ENCODE data around the gene CCDC24.

Gene CCDC24

DNA sequence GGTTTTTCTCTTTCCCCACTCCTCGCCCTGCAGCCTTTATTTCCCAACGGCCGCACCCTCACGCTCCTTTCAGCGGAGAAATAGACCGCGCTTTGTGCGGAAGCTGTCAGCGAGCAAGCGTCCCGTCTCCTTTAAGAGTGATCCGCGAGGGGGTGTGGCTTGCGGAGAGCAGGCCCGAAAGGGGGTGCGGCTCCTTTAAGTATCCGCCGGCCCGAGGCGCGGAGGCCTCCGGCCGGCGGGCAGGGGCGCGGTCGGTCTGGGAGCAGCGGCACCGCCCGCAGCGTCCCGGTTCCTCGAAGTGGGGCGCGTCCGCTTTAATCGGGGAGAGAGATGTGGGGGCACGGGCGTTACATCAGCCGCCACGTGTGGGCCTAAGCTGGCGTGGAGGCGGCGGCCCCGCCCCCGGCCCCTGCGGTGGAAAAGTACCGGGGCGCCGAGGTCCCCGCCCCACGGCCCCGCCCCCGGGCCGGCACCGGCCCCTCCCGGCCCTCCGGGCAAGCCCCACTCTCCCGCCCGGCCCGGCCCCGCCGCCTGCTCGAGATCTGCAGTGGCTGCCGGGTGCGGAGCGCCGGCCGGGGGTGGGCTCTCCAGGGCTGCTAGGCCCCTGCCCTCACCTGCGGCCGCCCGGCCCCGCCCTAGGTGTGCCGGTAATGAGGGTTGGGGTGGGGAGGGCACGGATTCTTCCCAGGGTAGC, 38.7 kb downstream of the CCDC24 start:
- TF ChIP-seq EZH2 (IDR thresholded peaks at IDR 0.05; ENCODE audit: borderline replicate concordance, low read length), result no peak
- TF ChIP-seq, protein P1, sequence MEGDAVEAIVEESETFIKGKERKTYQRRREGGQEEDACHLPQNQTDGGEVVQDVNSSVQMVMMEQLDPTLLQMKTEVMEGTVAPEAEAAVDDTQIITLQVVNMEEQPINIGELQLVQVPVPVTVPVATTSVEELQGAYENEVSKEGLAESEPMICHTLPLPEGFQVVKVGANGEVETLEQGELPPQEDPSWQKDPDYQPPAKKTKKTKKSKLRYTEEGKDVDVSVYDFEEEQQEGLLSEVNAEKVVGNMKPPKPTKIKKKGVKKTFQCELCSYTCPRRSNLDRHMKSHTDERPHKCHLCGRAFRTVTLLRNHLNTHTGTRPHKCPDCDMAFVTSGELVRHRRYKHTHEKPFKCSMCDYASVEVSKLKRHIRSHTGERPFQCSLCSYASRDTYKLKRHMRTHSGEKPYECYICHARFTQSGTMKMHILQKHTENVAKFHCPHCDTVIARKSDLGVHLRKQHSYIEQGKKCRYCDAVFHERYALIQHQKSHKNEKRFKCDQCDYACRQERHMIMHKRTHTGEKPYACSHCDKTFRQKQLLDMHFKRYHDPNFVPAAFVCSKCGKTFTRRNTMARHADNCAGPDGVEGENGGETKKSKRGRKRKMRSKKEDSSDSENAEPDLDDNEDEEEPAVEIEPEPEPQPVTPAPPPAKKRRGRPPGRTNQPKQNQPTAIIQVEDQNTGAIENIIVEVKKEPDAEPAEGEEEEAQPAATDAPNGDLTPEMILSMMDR (IDR thresholded peaks at IDR 0.05; ENCODE audit: low read length), result no peak
- Histone ChIP-seq H3K27me3 (ENCODE audit: insufficient read depth, low read length) (no peaks in the 10 kb centered on the region), H3K9ac (ENCODE audit: low read length) (peak overlapping the region; percentile 66), H3K4me2 (ENCODE audit: low read length) (peak overlapping the region; percentile 99), H3K4me1 (ENCODE audit: insufficient read depth, low read length, severe bottlenecking) (peaks cover 29% of the 10 kb centered on the region), H2AFZ (ENCODE audit: low read length) (peak overlapping the region; percentile 90), H4K20me1 (ENCODE audit: insufficient read depth, low read length) (no peaks in the 10 kb centered on the region), H3K9me3 (ENCODE audit: low read length) (no peaks in the 10 kb centered on the region), H3K36me3 (ENCODE audit: insufficient read depth, low read length) (no peaks in the 10 kb centered on the region), H3K9me2 (ENCODE audit: low read depth, low read length) (no peaks in the 10 kb centered on the region), H3F3A (ENCODE audit: insufficient read depth, low read length) (no peaks in the 10 kb centered on the region), H3K27ac (ENCODE audit: low read depth, low read length, poor library complexity, severe bottlenecking) (no peak overlapping the region), H3K79me2 (ENCODE audit: insufficient read depth, low read length) (no peaks in the 10 kb centered on the region), H3K4me3 (ENCODE audit: low read depth, low read length, poor library complexity, severe bottlenecking) (peak overlapping the region; percentile 69)

DNA sequence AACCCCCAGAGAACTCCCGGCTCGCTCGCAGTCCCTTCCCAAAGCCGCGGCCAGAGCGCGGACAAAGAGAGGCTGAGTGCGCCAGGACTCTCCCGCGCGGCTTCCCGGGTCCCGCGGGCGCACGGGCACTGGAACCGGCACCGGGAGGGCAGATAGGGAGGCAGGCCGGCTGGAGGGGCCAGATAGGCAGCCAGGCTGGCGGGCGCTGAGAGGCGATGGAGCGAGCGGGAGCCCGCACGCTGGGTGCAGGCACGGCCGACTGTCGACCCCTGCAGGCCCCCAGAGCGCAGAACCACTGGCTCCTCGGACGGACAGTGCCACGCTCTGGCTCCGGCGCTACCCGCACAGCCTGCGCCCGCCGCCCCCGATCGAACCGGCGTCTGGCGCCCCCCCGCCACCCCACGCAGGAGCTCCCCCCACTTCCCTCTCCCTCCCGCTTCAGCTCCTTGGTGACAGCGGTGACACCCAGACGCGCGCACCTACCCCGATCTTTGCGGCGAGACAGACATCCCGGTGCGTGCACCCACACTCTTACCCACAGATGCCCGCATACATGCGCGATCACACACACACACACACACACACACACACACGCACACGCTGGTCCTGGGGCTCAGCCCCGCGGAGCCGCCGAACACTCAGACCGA, 39.3 kb downstream of the CCDC24 start:
- peaks cover 22% of the 10 kb centered on the region for H3K4me1 ChIP-seq (ENCODE audit: insufficient read depth, low read length, severe bottlenecking)
- H3K4me3 ChIP-seq (ENCODE audit: low read depth, low read length, poor library complexity, severe bottlenecking), result peak overlapping the region; percentile 69
- no peaks in the 10 kb centered on the region for H3K9me3 ChIP-seq (ENCODE audit: low read length)
- H3K27me3 ChIP-seq (ENCODE audit: insufficient read depth, low read length), result no peaks in the 10 kb centered on the region
- no peaks in the 10 kb centered on the region for H3F3A ChIP-seq (ENCODE audit: insufficient read depth, low read length)
- no peaks in the 10 kb centered on the region for H4K20me1 ChIP-seq (ENCODE audit: insufficient read depth, low read length)
- no peaks in the 10 kb centered on the region for H3K9me2 ChIP-seq (ENCODE audit: low read depth, low read length)
- no peak overlapping the region for H2AFZ ChIP-seq (ENCODE audit: low read length)
- H3K9ac ChIP-seq (ENCODE audit: low read length), result peak overlapping the region; percentile 66
- H3K79me2 ChIP-seq (ENCODE audit: insufficient read depth, low read length), result no peaks in the 10 kb centered on the region
- H3K4me2 ChIP-seq (ENCODE audit: low read length), result peak overlapping the region; percentile 99
- no peaks in the 10 kb centered on the region for H3K36me3 ChIP-seq (ENCODE audit: insufficient read depth, low read length)
- no peak overlapping the region for H3K27ac ChIP-seq (ENCODE audit: low read depth, low read length, poor library complexity, severe bottlenecking)
- TF ChIP-seq EZH2 (IDR thresholded peaks at IDR 0.05; ENCODE audit: borderline replicate concordance, low read length), result no peak
- TF ChIP-seq, protein P1 (IDR thresholded peaks at IDR 0.05; ENCODE audit: low read length), result peak; percentile 42

DNA sequence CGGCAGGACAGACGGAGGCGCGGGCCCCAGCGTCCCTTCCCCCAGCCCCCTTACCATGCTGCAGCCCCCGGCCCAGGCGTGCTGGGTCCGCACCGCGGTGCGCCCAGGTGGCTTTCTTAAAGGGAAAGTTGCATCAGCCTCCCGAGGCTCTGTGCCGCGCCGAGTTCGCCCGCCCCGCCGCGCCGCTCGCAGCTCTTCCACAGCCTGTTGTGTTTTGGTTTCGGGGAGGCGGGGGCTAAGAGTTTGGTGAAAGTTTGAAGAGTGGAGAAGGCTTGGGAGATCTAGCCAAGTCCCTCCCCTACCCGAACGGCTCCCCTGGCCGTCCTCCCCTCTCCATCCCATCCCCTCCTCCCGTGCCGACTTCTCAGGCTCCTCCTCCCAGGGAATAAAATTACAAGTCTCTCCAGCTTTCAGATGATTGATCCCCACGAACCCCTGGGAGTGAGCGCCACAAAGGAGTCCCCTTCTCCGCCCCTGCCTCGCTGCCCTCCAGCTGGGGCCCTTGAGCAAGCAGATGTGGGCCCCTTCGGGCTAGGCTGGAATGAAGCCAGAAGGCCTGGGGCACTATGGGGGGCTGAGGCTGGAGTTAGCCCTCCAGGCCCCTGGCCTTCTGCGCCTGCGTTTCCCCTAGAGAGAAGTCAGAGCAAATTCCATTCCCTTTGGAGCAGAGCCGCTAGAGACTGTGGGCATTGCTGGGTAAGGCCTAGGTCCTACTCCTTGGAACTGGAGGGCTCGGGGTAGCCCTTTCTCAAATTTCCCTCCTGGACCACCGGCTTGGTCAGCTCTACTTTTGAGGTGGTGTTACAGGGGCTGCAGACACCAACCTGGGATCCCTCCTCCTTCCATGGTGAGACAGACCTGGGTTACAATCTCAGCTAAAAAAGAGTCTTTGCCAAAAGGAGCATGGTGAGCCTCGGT, 40.1 kb downstream of the CCDC24 start, which contains the start of gene SLC6A9:
Gene SLC6A9 (minus strand): TSS at position 211 of the 918 bp plus-strand sequence. CDS start 7,185 bp downstream, outside the sequence.
- Histone ChIP-seq H3K27me3 (ENCODE audit: insufficient read depth, low read length) (no peaks in the 10 kb centered on the region), H3F3A (ENCODE audit: insufficient read depth, low read length) (no peaks in the 10 kb centered on the region), H3K79me2 (ENCODE audit: insufficient read depth, low read length) (no peaks in the 10 kb centered on the region), H3K27ac (ENCODE audit: low read depth, low read length, poor library complexity, severe bottlenecking) (no peak within 1 kb of the TSS), H3K4me1 (ENCODE audit: insufficient read depth, low read length, severe bottlenecking) (peaks cover 17% of the 10 kb centered on the region), H3K4me3 (ENCODE audit: low read depth, low read length, poor library complexity, severe bottlenecking) (peak within 1 kb of the TSS; percentile 69), H3K36me3 (ENCODE audit: insufficient read depth, low read length) (no peaks in the 10 kb centered on the region), H3K9ac (ENCODE audit: low read length) (peak within 1 kb of the TSS; percentile 66), H4K20me1 (ENCODE audit: insufficient read depth, low read length) (no peaks in the 10 kb centered on the region), H3K9me2 (ENCODE audit: low read depth, low read length) (no peaks in the 10 kb centered on the region), H2AFZ (ENCODE audit: low read length) (no peak within 1 kb of the TSS), H3K4me2 (ENCODE audit: low read length) (peak within 1 kb of the TSS; percentile 99), H3K9me3 (ENCODE audit: low read length) (no peaks in the 10 kb centered on the region)
- no peak for TF ChIP-seq EZH2 (IDR thresholded peaks at IDR 0.05; ENCODE audit: borderline replicate concordance, low read length)
- TF ChIP-seq, protein P1 (IDR thresholded peaks at IDR 0.05; ENCODE audit: low read length), result no peak
